ENCODE results near the gene TFPT. TPM values are rescaled to one million over a fixed set of nuclear protein-coding genes. Genes with fewer than 3 reads are reported as not detected.
A peak's percentile ranks its signal among the peaks of the same experiment; 100 is the strongest.
"Not testable (repeated sequence)": the region's sequence is repeated elsewhere in the genome, so short reads cannot be mapped to it uniquely, and the experiment has no call there.

The TFPT gene
- total and polyA plus RNA-seq, 5 experiments from 2014 or later, result 14.2 to 24.4 (median 17.4) TPM

DNA sequence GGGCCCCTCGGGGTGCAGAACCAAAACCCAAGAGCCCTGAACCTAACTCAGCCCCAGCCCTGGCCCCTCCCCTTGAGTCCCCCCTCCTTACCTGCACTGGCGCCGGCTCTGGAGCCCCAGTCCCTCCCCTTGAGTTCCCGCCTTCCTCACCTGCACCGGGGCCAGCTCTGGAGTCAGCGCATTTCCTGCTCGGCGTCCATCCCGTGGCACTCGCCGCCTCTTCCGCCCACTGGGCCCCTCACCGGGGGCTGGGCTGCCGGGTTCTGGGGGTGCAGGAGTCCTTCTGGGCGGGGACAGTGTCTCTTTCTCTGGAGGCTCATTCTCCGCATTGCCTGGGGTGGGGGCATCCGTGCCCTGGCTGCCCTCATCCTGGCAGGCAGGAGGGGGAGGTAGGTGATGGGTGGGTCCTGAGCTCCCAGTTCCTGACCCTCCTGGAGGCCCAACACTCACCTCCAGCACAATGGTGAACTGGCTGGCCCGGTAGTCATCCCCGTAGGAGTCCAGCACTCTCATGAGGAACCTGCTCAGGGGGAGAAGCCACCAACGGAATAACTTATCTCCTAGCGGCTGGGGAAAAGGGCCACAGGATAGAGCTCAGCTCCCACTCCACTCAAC is 7.5 kb downstream of the TFPT start:
- H3K4me1 Mint-ChIP-seq, result peaks cover 18 to 40% (median 21%) of the 10 kb centered on the region in 4 donors
- H3K36me3 Mint-ChIP-seq, result peaks cover 0 to 61% (median 9%) of the 10 kb centered on the region in 3 donors
- no peaks in the 10 kb centered on the region for H3K9me3 Mint-ChIP-seq
- no peaks in the 10 kb centered on the region for H3K27me3 Mint-ChIP-seq
- H3K27ac Mint-ChIP-seq, result peak overlapping the region in 2 of 10 donors; percentile 1 to 21
- no peak overlapping the region for H3K4me3 Mint-ChIP-seq
- no peak for DNase-seq
- no peak for ATAC-seq
- POLR2A ChIA-PET, result interaction anchor here (1.2 kb wide), 1 partner anchor 8 kb away, joined by 4 read pairs; the partner anchor contains the start of genes PRPF31 and TFPT

GRCh38 chr19:54106716-54107115 is 8.7 kb downstream of the TFPT start:
- Mint-ChIP-seq H3K4me3 (peak overlapping the region in 3 of 10 donors; percentile 31 to 43 (median 39)), H3K36me3 (peaks cover 0 to 57% (median 9%) of the 10 kb centered on the region in 3 donors), H3K4me1 (peaks cover 24 to 49% (median 28%) of the 10 kb centered on the region in 4 donors), H3K27me3 (no peaks in the 10 kb centered on the region), H3K27ac (no peak overlapping the region), H3K9me3 (no peaks in the 10 kb centered on the region)
- ATAC-seq, result no peak
- DNase-seq, result no peak
- POLR2A ChIA-PET, result interaction anchor here (1.2 kb wide), 2 partner anchors 8 to 9 kb away, joined by 4 to 7 read pairs; partner anchors contain the start of genes PRPF31 and TFPT

GRCh38 chr19:54105796-54106195 is 9.7 kb downstream of the TFPT start:
- Mint-ChIP-seq H3K9me3 (no peaks in the 10 kb centered on the region), H3K4me3 (peak overlapping the region in 3 of 10 donors; percentile 36 to 56 (median 43)), H3K27ac (peak overlapping the region in 4 of 10 donors; percentile 15 to 53 (median 38)), H3K27me3 (no peaks in the 10 kb centered on the region), H3K36me3 (peaks cover 0 to 54% (median 7%) of the 10 kb centered on the region in 3 donors), H3K4me1 (peaks cover 22 to 49% (median 30%) of the 10 kb centered on the region in 4 donors)
- no peak for DNase-seq
- no peak for ATAC-seq
- POLR2A ChIA-PET, result interaction anchor here (1.2 to 1.5 kb wide), 2 partner anchors 9 to 31 kb away, joined by 4 to 7 read pairs; no protein-coding TSS in a partner anchor

- no peaks in the 10 kb centered on the region for H3K9me3 Mint-ChIP-seq
- H3K27me3 Mint-ChIP-seq, result no peaks in the 10 kb centered on the region
- no peak for ATAC-seq
- peak overlapping the region in 6 of 10 donors; percentile 15 to 55 (median 38) for H3K27ac Mint-ChIP-seq
- H3K36me3 Mint-ChIP-seq, result peaks cover 0 to 48% (median 5%) of the 10 kb centered on the region in 3 donors
- H3K4me1 Mint-ChIP-seq, result peaks cover 18 to 45% (median 30%) of the 10 kb centered on the region in 4 donors
- no peak for DNase-seq
- peak overlapping the region in 5 of 10 donors; percentile 8 to 70 (median 30) for H3K4me3 Mint-ChIP-seq
- POLR2A ChIA-PET, result interaction anchor here (1.5 to 4.7 kb wide), 2 partner anchors 10 to 32 kb away, joined by 4 to 52 read pairs; partner anchors contain the start of genes PRPF31 and TFPT
Observed at GRCh38 chr19:54104998-54105715, 10.3 kb downstream of the TFPT start.

DNA sequence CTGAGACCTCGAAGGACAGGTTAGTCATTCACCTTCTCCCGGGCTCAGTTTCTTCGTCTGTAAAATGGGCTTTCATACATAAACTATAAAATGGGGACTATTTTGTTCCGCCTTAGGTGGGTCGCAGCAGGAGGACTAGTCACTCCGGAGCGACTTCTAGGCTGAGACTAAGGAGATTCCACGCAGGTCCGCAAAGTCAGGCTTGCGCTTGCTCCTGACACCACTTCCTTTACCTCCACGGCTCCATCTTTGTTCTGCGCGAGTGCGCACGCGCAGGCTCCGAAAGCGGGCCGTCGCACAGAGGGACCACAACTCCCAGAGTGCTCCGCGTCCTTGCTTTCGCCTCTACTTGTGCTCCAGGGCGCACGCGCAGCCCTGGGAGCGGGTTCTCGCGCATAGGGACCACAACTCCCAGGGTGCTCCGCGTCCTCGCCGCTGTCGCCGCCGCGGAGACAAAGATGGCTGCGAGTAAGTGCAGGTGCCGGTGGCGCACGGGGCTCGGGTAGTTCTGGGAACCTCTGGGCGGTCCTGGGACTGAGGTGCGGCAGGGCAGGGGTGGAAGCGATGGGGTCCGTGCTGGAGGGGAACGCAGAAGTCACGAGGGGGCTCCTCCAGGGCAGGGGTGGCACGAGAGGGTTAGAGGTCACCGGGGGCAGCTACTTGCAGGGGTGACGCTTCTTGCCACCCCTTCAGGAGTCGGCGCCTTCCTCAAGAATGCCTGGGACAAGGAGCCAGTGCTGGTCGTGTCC is 12.9 kb downstream of the TFPT start, which contains the start of gene NDUFA3:
TSS of gene NDUFA3 (plus strand) at position 435 of the 749 bp plus-strand sequence. CDS start at position 459, 24 bp downstream.
- Mint-ChIP-seq H3K9me3 (no peaks in the 10 kb centered on the region), H3K36me3 (peaks cover 0 to 24% (median 5%) of the 10 kb centered on the region in 3 donors), H3K27me3 (no peaks in the 10 kb centered on the region), H3K4me3 (peak within 1 kb of the TSS; percentile 90 to 99 (median 98)), H3K27ac (peak within 1 kb of the TSS; percentile 89 to 99 (median 96)), H3K4me1 (peaks cover 18 to 40% (median 30%) of the 10 kb centered on the region in 4 donors)
- POLR2A ChIA-PET, result interaction anchor here (0.6 to 4.7 kb wide), 7 partner anchors 9 to 1237 kb away, joined by 3 to 52 read pairs (median 5); partner anchors contain the start of genes CNOT3, KMT5C, LENG1 and MBOAT7
- DNase-seq (peak; percentile 90 to 99 (median 98)), ATAC-seq (peak; percentile 97 to 99)

DNA sequence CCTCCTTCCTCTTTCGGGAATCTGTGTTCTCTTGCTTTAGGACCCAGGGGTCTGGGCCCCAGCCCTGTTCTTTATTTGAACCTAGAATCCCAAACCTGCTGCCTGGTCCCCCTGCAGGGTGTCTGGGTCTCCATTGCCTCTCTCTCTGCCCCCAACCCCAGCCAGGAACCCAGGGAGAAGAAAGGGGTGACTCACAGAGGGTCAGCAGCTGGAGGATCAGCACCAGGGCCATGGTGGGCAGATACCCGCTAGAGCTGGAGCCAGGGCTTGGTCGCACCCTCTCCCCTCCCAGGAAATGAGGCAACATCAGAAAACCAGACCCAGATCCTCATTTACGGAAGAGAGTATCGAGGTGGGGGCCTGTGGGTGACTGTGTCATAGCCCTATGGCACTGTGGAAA is 14.9 kb downstream of the TFPT start, which contains the start of gene OSCAR:
TSS of gene OSCAR (minus strand) at position 243 of the 400 bp plus-strand sequence. CDS start at position 232, 11 bp downstream.
- DNase-seq (no peak), ATAC-seq (no peak)
- peak within 1 kb of the TSS in 8 of 10 donors; percentile 6 to 81 (median 59) for H3K27ac Mint-ChIP-seq
- peaks cover 0 to 6% (median 0%) of the 10 kb centered on the region in 5 donors for H3K27me3 Mint-ChIP-seq
- peak within 1 kb of the TSS; percentile 16 to 99 (median 52) for H3K4me3 Mint-ChIP-seq
- no peaks in the 10 kb centered on the region for H3K9me3 Mint-ChIP-seq
- peaks cover 18 to 39% (median 34%) of the 10 kb centered on the region in 4 donors for H3K4me1 Mint-ChIP-seq
- H3K36me3 Mint-ChIP-seq, result peaks cover 0 to 3% (median 0%) of the 10 kb centered on the region in 3 donors
- POLR2A ChIA-PET, result interaction anchor here (4.7 kb wide), 1 partner anchor 15 kb away, joined by 52 read pairs; the partner anchor contains the start of genes PRPF31 and TFPT

DNA sequence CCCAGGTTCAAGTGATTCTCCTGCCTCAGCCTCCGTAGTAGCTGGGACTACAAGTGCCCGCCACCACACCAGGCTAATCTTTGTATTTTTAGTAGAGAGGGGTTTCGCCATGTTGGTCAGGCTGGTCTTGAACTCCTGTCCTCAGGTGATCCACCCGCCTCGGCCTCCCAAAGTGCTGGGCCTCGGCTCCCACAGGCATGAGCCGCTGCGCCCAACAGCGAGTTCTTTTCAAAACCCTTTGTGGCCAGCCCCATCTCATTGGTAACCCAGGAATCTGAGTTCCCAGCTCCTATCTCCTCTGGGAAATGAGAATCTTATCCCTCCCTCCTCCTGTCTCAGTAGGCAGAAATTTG is 15.6 kb downstream of the TFPT start:
- POLR2A ChIA-PET, result not testable (repeated sequence)

GRCh38 chr19:54099190-54099902 is 16.1 kb downstream of the TFPT start:
- no peak for DNase-seq
- Mint-ChIP-seq H3K4me3 (peak overlapping the region in 1 of 10 donors; percentile 47), H3K36me3 (no peaks in the 10 kb centered on the region), H3K9me3 (no peaks in the 10 kb centered on the region), H3K27me3 (peaks cover 3 to 11% (median 7%) of the 10 kb centered on the region in 5 donors), H3K27ac (peak overlapping the region in 1 of 10 donors; percentile 27), H3K4me1 (peaks cover 15 to 36% (median 30%) of the 10 kb centered on the region in 4 donors)
- no peak for ATAC-seq
- POLR2A ChIA-PET, result no interaction called here

More for the DNA sequence above, 15.6 kb downstream of the TFPT start:
- not testable (repeated sequence) for H3K36me3 Mint-ChIP-seq, H3K9me3 Mint-ChIP-seq, ATAC-seq, DNase-seq, H3K27me3 Mint-ChIP-seq
- Mint-ChIP-seq H3K4me1 (peaks cover 15 to 33% (median 31%) of the 10 kb centered on the region in 4 donors), H3K27ac (peak overlapping the region in 1 of 10 donors; percentile 27), H3K4me3 (peak overlapping the region in 1 of 10 donors; percentile 47)

DNA sequence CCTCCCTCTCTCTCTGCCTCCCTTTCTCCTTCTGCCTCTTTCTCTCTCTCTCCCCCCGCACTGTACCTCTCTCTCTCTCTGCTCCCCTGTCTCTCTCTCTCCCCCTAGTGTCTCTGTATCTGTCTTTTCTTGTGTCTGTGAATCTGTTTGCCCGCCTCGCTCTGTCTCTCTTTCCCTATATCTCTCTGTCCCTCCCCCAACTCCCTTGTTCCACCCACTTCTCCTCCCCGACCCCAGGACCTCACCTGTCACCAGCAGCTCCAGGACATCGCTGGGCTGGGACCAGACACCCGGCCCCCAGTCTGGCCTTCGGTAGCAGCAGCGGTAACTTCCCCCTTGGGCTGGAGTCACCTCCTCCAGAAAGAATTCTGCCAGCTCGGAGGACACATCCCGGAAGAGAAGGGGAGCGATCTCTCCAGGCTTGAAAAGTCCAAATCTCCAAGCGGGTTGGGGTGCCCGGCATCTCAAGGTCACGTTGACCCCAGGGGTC is 18.8 kb downstream of the TFPT start:
- Mint-ChIP-seq H3K4me1 (peaks cover 6 to 23% (median 14%) of the 10 kb centered on the region in 4 donors), H3K27me3 (peaks cover 10 to 26% (median 18%) of the 10 kb centered on the region in 5 donors), H3K36me3 (peaks cover 0 to 6% (median 0%) of the 10 kb centered on the region in 3 donors), H3K27ac (peak overlapping the region; percentile 35 to 94 (median 67)), H3K4me3 (peak overlapping the region; percentile 42 to 84 (median 68)), H3K9me3 (no peaks in the 10 kb centered on the region)
- ATAC-seq (peak in 1 of 2 donors; percentile 39), DNase-seq (peak in 3 of 10 donors; percentile 21 to 31 (median 29))
- POLR2A ChIA-PET, result interaction anchor here (0.6 to 1.6 kb wide), 3 partner anchors 19 to 364 kb away, joined by 3 read pairs; partner anchors contain the start of genes CNOT3, PRPF31 and TFPT

GRCh38 chr19:54095859-54096616 is 19.4 kb downstream of the TFPT start:
- Mint-ChIP-seq H3K27ac (peak overlapping the region in 8 of 10 donors; percentile 35 to 94 (median 80)), H3K27me3 (peaks cover 12 to 32% (median 23%) of the 10 kb centered on the region in 5 donors), H3K4me1 (peaks cover 6 to 20% (median 13%) of the 10 kb centered on the region in 4 donors), H3K4me3 (peak overlapping the region; percentile 56 to 85 (median 81))
- peak in 7 of 10 donors; percentile 35 to 53 (median 43) for DNase-seq
- H3K9me3 Mint-ChIP-seq, H3K36me3 Mint-ChIP-seq: not testable (repeated sequence)
- POLR2A ChIA-PET, result interaction anchor here (0.7 to 1.6 kb wide), 4 partner anchors 20 to 229 kb away, joined by 3 to 4 read pairs (median 3); partner anchors contain the start of genes CNOT3, PRPF31 and TFPT
- peak; percentile 88 to 96 for ATAC-seq

Measured in naive thymus-derived CD8-positive, alpha-beta T cell (primary cell).